GOT3 (cell line): ENCODE measurements around the gene TIMM50.
"Not testable (repeated sequence)": the region's sequence is repeated elsewhere in the genome, so short reads cannot be mapped to it uniquely, and the experiment has no call there.

Source experiments
- DNase-seq: peaks from one replicate; lab custom pipeline; 2025; ENCODE audit warnings: mixed read lengths; lab: John Stamatoyannopoulos, UW

The TIMM50 gene

DNA sequence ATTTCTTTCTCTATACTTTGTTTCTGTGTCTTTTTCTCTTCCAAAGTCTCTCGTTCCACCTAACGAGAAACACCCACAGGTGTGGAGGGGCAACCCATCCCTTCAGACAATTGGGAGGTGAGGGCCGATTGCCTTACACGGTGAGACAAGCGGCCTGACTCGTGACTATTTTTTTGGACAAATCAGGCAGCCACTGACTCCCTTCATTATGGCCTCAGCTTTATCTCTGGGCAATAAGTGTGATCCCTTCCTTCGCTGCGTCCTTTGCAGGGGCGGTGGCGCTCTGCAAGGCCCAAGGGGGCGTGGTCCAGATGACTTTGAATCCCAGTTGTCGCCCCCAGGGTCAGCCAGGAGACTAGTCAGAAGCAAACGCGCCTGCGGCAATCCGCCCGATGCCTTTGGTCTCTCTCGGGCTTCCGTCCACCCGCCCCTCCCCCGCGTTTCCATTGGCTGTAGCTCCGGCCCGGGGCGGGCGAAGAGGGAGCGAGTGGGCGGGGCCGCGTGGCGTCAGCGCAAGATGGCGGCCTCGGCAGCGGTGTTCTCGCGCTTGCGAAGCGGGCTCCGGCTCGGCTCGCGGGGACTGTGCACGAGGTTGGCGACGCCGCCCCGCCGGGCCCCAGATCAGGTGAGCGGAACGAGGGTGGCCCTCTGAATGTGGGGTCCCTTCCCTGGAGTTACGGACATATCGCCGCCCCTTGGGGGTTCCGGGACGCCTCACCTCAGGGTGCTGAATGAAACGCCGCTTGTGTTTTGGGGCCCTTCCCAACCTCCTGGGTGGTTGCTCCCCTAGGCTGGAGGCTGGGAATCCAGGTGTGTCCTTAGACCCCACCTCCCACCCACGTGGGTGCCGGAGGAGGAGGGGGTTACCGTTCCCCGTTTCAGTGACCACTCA, at the start of gene TIMM50:
TIMM50 (plus strand) TSS at position 502 of the 892 bp plus-strand sequence; CDS start at position 518, 16 bp downstream.
- peak; percentile 89 for DNase-seq

DNA sequence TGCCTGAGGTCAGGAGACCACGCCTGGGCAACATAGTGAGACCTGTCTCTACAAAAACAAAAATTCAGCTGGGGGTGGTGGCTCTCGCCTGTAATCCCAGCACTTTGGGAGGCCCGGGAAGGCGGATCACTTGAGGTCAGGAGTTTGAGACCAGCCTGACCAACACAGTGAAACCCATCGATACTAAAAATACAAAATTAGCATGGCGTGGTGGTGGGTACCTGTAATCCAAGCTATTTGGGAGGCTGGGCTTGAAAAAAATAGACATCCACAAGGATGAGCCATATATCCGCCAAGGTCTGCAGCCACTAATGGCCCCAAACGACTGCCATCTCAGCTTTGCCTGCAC, 48.0 kb upstream of the TIMM50 start:
- DNase-seq = no peak

DNA sequence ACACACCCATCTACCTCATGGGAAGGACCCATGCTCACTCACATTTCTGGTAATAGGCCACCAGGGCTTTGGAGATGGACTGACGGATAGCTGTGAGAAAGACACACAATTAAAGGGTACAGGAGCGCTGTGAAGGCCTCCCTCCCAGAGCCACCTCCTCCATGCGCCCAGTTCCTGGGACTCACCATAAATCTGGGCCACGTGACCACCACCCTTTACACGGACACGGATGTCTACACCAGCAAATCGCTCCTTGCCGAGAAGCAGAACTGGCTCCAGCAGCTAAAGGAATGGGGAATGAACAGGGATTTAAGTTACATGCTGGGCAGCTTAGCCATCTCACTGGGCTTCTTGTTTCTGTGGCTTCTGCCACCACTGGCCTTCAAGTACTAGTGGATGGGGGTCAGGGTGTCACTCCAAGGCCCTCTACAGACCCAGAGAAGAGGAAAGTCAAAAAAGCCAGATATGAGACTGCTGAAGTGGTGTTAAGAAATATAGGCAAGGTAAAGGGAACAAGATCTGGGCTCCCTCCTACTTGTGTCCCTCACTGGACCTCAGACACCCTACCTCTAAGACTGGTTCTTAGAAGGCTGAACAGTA, 47.1 kb upstream of the TIMM50 start:
- no peak for DNase-seq

DNA sequence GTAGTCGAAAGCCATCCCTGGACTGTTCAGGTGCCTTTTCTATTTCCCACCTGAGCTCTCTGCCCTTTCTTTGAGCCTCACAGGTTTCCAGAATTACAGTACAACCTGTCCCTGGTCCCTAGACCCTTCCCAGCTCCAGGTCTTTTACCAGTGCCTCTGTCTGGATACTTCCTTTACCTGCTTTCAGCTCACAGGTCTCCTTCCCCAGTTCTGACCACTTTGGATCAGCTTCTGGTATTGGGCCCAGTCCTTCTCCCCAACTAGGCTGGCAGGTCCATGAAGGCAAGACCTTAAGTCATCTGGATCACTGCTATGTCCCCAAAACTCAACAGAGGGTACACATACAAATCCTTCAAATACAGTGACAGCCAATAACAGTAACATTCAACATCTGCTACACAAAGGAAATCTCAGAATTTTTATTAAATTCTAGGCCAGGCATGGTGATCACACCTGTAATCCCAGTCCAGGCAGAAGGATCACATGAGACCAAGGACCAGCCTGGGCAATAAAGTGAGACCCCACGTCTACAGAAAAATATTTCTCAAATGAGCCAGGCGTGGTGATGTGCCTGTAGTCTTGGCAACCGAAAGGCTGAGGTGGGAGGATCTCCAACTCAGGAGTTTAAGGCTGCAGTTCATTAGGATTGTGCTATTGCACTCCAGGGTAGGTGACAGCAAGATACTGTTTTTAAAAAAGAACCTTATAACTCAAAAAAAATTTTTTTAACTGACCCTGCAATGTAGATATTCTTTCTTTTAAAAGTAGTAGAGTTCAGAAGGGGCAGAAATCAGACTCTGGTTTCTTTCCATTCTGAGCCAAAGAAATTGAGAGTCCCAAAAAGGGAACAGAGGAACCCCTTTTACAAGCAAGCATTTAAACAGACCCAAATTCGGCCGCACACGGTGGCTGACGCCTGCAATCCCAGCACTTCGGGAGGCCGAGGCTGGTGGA, 46.2 kb upstream of the TIMM50 start:
- DNase-seq = no peak

DNA sequence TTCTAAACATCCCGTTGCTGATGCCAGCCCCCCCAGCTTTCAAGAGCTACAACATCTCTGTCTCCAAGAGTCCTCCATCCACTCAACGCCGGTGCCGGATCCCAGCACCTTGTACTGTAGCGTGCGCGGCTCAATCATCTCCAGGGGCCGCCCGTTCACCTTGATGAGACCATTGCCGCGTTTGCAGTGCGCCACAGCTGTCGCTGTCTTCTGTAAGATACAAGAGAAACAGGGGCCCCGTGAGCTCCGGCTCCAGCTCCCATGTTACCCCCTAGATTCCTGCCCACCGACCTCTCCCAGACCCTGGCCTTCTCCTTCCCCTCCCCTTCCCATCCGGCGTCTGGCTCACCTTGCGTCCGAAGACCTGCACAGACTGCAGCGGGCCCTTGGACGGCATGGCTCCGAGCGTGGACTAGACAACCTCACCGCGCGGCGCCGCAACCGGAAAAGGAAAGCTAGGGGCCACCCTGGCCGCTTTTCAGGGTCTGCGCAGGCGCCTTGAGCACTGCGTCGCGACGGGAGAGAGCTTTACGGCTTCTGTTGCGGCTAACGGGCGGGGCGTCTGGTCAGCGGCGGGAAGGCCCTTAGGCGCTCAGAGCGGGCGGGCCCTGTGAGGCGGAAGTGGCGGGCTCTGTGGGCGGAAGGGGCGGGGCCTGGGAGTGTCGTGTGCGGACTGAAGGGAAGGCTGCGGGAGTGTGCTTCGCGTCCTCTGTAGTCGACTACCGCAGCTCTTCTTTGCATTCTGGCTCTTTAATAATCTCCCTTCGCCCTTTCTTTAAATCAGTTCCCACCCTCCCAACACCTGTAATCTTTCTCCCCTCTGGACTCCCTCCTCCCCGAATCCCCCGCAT, 44.9 kb upstream of the TIMM50 start, which contains the start of gene RPS16:
RPS16 (minus strand) TSS at position 451 of the 851 bp plus-strand sequence; CDS start at position 397, 54 bp downstream.
- DNase-seq = peak; percentile 91

DNA sequence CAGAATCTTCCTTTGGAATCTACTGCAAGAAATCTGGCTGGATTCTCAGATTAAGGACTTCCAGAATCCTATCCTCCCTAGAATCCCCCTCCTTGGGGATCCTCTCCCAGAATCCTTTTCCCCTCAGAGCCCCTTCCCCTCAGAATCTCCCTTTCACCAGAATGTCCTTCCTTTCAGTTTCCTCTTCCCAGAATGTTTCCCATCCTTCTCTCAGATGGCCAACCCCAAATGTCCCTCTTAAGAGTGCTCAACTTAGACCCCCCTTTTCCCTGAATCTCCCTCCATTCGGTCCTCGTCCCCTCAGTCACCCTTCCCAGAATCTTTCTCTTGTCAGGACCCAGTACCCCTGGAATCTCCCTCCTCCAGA, 44.3 kb upstream of the TIMM50 start:
- no peak for DNase-seq

DNA sequence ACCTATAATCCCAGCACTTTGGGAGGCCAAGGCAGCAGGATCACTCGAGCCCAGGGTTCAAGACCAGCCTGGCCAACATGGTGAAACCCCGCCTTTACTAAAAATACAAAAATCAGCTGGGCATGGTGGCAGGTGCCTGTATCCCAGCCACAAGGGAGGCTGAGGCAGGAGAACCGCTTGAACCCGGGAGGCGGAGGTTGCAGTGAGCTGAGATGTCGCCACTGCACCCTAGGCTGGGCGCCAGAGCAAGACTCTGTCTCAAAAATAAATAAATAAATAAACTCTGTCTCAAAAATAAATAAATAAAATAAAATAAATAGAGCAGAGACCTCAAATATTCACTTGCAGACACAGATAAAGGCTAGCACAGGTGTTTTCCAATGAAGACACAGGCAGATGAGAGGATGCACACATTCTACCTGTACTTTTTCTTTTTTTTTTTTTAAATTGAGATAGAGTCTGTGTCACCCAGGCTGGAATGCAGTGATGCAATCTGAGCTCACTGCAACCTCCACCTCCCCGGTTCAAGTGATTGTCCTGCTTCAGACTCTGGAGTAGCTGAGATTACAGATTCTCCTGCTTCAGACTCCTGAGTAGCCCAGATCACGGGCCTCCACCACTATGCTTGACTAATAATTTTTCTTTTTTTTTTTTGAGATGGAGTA, 42.2 kb upstream of the TIMM50 start:
- DNase-seq = no peak

DNA sequence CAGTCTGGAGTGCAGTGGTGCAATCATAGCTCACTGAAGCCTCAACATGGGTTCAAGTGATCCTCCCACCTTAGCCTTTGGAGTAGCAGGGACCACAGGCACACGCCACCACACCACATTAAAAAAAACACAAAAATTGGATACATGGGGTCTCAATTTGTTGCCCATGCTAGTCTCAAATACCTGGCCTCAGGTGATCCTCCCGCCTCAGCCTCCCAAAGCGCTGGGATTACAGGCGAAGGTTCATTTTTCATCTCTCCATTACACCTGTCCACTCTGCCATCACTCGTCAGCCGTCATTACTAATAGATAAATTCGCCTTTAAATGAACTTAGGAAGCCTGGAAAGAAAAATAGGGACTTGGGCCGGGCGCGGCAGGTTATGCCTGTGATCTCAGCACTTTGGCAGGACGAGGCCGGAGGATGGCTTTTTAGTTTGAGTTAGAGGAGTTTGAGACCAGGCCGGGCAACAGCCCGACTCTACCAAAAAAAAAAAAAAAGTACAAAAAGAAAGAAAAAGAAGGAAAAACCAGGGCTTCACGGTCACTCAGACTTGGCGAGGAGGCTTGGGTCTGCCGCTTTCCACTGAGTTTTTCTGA, 35.9 kb upstream of the TIMM50 start:
- DNase-seq = no peak

DNA sequence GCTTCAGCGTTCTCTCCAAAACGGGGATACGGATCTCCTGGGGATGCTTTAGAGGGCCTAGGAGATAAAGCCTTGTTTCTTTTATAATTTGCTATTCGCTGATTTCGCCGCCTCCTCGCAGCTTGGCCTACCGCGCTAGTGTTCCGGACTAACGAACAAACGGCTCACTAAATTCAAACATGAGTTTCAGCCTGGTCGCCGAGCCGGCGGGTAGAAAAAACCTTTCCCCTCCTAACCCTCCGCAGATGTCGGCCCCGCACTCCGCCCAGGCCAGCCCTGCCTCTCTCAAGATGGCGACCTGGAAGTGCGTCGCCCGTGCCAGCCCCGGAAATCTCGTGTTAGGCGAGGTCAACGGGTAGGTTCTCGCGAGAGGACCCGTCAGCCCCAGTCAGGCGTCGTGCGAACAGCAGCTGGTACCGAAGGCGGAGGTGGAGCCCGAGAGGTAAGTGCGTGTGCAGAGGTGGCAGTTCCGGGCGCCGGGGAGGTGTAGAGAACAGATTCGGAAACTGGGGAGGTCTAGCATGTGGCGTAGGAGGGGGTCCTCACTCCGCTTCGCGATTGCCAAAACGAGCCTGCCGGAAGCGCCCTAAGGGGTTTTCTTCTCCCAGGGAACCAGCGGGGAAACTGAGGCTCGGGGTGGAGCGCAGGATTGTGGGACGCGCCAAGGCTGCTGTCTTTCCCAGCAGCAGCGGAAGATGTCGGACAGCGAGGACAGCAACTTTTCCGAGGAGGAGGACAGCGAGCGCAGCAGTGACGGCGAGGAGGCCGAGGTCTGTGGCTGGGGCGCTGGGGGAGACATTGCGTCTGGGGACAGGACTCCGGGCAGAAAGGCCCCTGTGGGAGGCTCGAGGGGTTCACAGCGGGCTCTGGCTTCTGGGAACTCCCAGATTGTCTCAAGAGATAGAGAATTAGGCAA, 35.2 kb upstream of the TIMM50 start, which contains the start of gene SUPT5H:
SUPT5H (plus strand) TSS at position 387 of the 916 bp plus-strand sequence; CDS start at position 696, 309 bp downstream.
- peak; percentile 84 for DNase-seq

DNA sequence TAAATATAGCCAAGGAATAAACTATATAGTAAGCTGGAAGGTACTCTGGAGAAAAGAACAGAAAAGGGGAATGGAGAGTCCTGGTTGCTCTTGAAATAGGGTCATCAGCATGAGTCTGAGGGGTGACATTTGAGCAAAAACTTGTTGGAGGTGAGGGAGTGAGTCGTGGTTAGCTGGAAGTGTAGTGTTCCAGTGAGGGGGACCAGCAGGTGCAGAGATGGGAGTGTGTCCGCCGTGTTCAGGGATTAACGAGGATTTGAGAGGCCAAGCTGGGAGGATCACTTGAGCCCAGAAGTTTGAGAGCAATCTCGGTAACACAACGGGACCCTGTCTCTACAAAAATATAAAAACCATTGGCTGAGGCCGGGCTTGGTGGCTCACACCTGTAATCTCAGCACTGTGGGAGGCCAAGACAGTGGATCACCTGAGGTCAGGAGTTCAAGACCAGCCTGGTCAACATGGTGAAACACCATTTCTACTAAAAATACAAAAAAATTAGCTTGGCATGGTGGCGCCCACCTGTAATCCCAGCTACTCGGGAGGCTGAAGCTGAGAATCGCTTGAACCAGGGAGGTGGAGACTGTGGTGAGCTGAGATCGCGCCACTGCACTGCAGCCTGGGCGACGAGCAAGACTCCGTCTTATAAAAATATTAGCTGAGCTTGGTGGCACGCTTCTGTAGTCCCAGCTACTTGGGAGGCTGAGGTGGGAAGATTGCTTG, 34.1 kb upstream of the TIMM50 start:
- no peak for DNase-seq

DNA sequence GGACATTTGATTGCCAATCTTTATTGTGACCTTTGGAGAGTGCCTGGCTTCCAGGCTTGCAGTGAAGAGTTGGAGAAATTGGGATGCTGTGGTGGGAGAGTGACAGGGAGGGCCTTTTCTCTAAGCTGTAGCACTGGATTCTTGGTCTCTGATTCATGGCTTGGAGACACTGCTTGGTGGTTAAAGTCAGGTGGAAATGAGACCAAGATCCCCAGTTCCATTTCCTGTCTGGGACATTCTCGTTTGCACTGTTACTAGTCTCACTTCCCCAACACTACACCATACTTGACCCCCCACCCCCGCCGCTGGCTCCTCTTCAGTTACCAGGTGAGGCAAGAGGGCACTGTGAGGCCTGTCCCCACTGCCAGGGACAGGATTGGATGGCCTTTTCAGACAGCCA, 32.4 kb upstream of the TIMM50 start:
- no peak for DNase-seq

DNA sequence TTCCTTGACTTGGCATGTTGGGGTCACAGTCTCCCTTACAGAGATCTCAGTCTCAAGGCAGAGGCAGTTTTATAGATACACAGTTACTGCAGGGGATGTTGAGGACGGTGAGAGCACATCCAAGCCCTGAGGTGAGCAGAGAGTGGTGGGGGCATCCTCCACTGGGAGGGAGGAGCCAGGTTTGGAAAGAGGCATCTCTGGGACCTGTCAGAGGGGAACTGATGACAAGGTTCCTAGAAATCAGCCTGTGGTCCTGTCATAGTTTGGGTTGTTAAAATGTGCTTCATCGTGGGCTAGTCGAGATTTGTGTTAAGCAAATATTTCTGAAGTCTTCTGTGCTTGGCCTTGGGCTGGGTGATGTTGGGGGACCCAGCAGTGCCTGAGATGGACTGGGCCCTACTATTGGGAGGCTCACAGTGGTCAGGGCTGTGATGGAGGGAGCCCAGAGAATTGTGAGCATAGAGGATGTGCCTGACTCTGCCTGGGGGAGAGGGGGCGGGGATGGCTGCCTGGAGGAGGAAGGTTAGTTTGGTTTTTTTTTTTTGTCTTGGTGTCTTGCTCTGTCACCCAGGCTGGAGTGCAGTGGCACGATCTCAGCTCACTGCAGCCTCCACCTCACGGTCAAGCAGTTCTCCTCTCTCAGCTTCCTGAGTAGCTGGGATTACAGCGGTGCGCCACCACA, 31.4 kb upstream of the TIMM50 start:
- DNase-seq = no peak

DNA sequence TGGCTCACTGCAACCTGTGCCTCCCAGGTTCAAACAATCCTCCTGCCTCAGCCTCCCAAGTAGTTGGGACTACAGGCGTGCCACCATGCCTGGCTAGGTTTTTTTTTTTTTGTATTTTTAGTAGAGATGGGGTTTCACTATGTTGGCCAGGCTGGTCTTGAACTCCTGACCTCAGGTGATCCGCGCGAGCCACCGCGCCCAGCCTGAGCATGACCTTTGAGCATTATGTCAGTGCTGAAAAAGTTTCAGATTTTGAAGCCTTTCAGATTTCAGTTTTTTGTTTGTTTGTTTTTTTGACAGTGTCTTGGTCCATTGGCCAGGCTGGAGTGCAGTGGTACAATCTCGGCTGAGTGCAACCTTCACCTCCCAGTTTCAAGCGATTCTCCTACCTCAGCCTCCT, 29.4 kb upstream of the TIMM50 start:
- not testable (repeated sequence) for DNase-seq

DNA sequence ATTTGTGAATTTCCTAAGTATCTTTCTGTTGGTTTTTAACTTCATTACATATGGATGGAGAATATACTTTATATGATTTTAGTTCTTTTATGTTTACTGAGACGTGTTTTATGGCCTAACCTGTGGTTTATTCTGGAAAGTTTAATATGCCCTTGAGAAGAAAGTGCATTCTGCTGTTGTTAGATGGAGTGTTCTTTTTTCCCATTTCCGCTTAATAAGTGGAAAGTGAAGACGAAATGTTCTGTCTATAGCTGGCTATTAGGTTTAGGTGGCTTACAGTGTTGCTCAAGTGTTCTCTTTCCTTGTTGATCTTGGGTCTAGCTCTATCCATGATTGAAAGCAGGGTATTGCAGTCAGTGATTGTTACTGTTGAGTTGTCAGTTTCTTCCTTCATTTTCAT, 17.2 kb upstream of the TIMM50 start:
- DNase-seq = no peak

DNA sequence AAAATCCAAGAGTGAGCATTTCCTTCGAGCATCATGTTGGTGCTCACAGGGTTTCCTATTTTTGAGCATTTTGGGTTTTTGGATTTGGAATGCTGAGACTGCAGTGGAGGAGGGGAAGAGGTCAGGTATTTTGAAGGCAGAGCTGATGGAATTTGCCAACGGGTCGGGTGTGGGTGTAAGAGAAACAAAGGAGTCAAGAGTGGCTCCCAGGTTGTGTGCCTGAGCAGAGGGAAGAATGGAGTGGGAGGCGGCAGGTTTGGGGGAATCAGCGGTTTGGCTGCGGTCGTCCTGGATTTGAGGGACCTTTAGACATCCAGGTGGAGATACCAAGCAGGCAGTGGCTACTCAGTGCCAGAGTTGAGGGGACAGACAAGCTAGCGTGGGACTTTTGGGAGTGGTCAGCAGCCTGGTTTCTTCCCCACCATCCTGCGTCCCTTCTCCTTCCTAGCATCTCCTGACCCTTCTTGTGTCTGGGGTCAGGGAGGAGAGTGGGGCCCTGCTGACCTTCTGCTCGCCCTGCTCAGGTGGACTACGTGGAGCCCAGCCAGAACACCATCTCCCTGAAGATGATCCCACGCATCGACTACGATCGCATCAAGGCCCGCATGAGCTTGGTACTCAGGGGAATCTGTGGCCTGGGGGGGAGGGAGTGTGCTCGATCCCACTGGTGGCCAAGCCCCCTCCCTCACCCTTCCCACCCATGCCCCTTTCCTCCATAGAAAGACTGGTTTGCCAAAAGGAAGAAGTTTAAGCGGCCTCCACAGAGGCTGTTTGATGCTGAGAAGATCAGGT, 14.5 kb upstream of the TIMM50 start:
- no peak for DNase-seq

DNA sequence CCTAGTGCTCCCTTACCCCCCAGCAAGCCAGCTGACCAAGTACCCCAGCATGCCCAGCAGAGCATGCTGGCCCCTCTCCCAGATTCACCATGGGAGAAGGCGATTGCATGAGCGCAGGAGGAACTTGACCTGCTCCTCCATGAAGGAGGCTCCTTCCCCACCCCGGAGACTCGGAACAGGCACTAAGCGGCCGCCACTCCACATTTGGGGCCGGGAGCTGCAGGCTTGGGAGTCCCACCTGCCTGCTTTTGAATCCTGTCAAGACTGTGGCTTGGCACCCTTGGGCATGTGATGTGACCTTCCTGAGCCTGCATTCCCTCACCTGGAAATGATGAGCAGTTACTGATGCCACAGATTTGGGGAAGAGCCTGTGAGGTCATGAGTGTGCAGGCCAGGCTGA, 12.7 kb upstream of the TIMM50 start:
- no peak for DNase-seq

DNA sequence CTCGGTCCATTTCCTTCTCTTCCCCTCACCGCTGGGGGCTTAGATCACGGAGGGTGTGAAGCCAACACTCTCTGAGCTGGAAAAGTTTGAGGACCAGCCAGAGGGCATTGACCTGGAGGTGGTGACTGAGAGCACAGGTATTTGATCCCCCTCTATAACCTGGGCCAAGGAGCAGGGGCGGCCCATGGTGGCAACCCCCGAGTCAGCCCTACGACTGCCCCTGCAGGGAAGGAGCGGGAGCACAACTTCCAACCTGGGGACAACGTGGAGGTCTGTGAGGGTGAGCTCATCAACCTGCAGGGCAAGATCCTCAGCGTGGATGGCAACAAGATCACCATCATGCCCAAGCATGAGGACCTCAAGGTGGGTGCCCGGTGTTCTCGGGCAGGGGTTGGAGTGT, 11.6 kb upstream of the TIMM50 start:
- DNase-seq = no peak
